ENCODE results near the gene DPY19L3. TPM values are rescaled to one million over a fixed set of nuclear protein-coding genes. Genes with fewer than 3 reads are reported as not detected.

DPY19L3 gene
- total RNA-seq, 1 donor from 2014 or later = 115 TPM

DNA sequence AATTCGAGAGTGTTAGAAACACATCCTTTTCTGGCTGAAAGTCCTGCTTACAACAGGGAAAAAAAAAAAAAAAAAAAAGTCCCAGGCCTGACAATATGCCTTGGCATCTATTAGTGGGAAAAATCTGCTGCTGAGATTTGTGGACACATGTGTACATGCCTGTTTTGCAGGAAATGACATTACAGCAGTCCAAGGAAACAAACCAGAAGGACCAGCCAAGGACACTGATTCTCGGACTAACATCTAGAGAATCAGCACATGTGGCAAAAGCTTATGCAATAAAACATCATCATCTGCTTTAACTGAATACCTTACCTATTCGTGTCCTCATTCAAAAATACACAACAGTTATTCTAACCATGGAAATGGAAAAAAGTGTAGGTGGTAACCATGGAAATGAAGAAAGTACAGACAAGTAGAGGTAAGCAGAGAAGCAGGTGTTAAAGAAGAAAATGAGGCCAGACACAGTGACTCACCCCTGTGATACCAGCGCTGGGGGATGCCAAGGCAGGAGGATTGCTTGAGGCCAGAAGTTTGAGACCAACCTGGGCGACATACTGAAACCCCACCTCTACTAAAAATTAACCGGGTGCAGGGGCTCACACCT lies 9.4 kb upstream of the DPY19L3 start:
- peaks cover 0 to 3% of the 10 kb centered on the region in 2 donors for H3K36me3 ChIP-seq
- no peak for DNase-seq (ENCODE audit: low spot score in 2 of 2)
- no peaks in the 10 kb centered on the region for H3K27me3 ChIP-seq
- no peaks in the 10 kb centered on the region for H3K9me3 ChIP-seq
- H3K4me3 ChIP-seq = no peak overlapping the region
- TF ChIP-seq, protein P1, sequence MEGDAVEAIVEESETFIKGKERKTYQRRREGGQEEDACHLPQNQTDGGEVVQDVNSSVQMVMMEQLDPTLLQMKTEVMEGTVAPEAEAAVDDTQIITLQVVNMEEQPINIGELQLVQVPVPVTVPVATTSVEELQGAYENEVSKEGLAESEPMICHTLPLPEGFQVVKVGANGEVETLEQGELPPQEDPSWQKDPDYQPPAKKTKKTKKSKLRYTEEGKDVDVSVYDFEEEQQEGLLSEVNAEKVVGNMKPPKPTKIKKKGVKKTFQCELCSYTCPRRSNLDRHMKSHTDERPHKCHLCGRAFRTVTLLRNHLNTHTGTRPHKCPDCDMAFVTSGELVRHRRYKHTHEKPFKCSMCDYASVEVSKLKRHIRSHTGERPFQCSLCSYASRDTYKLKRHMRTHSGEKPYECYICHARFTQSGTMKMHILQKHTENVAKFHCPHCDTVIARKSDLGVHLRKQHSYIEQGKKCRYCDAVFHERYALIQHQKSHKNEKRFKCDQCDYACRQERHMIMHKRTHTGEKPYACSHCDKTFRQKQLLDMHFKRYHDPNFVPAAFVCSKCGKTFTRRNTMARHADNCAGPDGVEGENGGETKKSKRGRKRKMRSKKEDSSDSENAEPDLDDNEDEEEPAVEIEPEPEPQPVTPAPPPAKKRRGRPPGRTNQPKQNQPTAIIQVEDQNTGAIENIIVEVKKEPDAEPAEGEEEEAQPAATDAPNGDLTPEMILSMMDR (IDR thresholded peaks at IDR 0.05) = no peak
- no peak overlapping the region for H3K27ac ChIP-seq
- H3K4me1 ChIP-seq = no peaks in the 10 kb centered on the region
- intact Hi-C loops (cut with DNase I) = no loop called here

DNA sequence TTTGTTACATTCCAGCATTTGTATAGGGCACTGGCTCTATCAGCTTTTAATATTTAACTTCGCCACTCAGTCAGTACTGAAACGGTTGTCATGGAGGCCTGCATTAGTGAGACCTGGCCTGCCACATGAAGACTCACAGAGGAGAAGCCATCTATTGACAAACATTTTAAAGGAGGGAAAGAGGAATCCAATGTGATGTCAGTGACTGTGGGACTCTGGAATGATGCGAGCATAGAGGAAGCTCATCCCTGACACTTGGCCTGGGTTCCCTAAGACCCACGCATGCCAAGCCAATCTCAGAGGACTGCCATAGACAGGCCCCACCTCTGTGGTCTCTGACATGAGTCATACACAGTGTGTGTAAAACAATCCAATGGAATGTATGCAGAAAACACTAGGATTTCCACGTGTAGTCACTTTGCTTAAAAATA lies 7.9 kb upstream of the DPY19L3 start:
- no peaks in the 10 kb centered on the region for H3K4me1 ChIP-seq
- no peak overlapping the region for H3K4me3 ChIP-seq
- TF ChIP-seq, protein P1 (IDR thresholded peaks at IDR 0.05) = no peak
- no peak for DNase-seq (ENCODE audit: low spot score in 2 of 2)
- no peaks in the 10 kb centered on the region for H3K9me3 ChIP-seq
- no peak overlapping the region for H3K27ac ChIP-seq
- intact Hi-C loops (cut with DNase I) = no loop called here
- peaks cover 0 to 3% of the 10 kb centered on the region in 2 donors for H3K36me3 ChIP-seq
- no peaks in the 10 kb centered on the region for H3K27me3 ChIP-seq

DNA sequence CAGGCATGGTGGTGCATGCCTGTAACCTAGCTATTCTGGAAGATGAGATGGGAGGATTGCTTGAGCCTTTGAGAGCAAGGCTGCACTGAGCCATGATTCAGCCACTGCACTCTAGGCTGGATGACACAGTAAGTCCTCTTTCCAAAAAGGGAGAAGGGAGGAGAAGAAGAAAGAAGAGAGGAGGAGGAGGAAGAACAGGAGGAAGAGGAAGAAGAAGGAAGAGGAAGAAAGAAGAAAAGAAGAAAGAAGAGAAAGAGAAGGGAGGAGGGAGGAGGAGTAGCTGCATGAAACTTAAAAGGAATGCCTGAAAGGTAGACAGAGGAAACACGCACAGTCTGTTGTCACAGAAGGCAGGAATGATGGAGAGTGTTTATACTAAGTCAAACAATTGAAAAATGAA lies 3.6 kb upstream of the DPY19L3 start:
- H3K4me3 ChIP-seq = no peak overlapping the region
- H3K27me3 ChIP-seq = no peaks in the 10 kb centered on the region
- peaks cover 0 to 3% of the 10 kb centered on the region in 2 donors for H3K36me3 ChIP-seq
- intact Hi-C loops (cut with DNase I) = no loop called here
- DNase-seq (ENCODE audit: low spot score in 2 of 2) = no peak
- no peaks in the 10 kb centered on the region for H3K9me3 ChIP-seq
- H3K27ac ChIP-seq = no peak overlapping the region
- TF ChIP-seq, protein P1 (IDR thresholded peaks at IDR 0.05) = no peak
- H3K4me1 ChIP-seq = peaks cover 0 to 14% of the 10 kb centered on the region in 2 donors

DNA sequence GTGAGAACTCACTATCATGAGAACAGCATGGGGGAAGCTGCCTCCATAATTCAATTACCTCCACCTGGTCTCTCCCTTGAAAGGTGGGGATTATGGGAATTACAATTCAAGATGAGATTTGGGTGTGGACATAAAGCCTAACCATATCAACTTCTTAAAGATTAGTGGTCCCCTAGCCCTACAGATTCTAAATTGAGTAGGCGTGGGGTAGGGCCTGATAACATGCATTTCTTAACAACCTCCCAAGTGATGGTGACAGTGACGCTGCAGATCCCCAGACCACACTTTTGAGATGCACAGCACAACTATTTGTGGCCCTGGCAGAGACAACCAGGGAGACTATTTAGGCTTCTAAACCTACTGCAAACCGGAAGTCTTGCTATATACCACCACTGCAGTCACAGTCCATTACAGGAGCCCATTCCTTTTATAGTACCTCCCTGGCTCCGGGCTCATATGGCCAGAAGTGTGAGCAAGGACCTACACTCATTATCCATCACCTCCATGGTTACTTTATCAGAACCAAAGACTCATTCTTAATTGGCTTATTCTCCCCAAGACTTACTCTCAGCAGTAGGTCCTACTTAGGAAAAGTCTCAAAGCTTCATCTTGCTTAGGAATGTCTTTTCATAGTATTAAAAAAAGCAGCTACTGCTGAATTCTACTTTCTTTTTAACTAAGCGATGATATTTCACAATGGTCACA lies 2.1 kb upstream of the DPY19L3 start:
- no peak for DNase-seq (ENCODE audit: low spot score in 2 of 2)
- TF ChIP-seq, protein P1 (IDR thresholded peaks at IDR 0.05) = no peak
- Histone ChIP-seq H3K4me3 (no peak overlapping the region), H3K27ac (no peak overlapping the region), H3K4me1 (peaks cover 0 to 14% of the 10 kb centered on the region in 2 donors), H3K9me3 (no peaks in the 10 kb centered on the region), H3K36me3 (peaks cover 0 to under 1% of the 10 kb centered on the region in 2 donors), H3K27me3 (no peaks in the 10 kb centered on the region)
- intact Hi-C loops (cut with DNase I) = no loop called here

- no peak for DNase-seq (ENCODE audit: low spot score in 2 of 2)
- Histone ChIP-seq H3K27me3 (no peaks in the 10 kb centered on the region), H3K27ac (peak overlapping the region; percentile 99 to 100), H3K36me3 (peaks cover 0 to 7% of the 10 kb centered on the region in 2 donors), H3K4me3 (peak overlapping the region; percentile 93 to 94), H3K4me1 (peaks cover 0 to 14% of the 10 kb centered on the region in 2 donors), H3K9me3 (no peaks in the 10 kb centered on the region)
- TF ChIP-seq, protein P1 (IDR thresholded peaks at IDR 0.05) = no peak
- intact Hi-C loops (cut with DNase I) = no loop called here
Observed at GRCh38 chr19:32404213-32404932, 1.2 kb upstream of the DPY19L3 start.

All from ascending aorta (tissue), 2 donors.